IMR-90 (cell line): ENCODE results near the gene ISLR2.

ENCODE experiments used
- CTCF ChIP-seq: conservative IDR thresholded peaks from 2 replicates; pipeline ENCODE4 v1.5.1; 2012; ENCODE audit warnings: mild to moderate bottlenecking, low read depth, low read length, improper control_type of control experiment
- FOS ChIP-seq: fragments of 150-350 bp; IDR thresholded peaks from 2 replicates; pipeline ENCODE4 v1.6.1; 2016; ENCODE audit warnings: low read depth, low read length
- MAFK ChIP-seq: IDR thresholded peaks from 2 replicates; pipeline ENCODE4 v1.6.1; 2012; ENCODE audit warnings: low read depth, low read length, improper control_type of control experiment
- POLR2A ChIP-seq: IDR thresholded peaks from 2 replicates; pipeline ENCODE4 v1.6.1; 2012; ENCODE audit warnings: mild to moderate bottlenecking, low read depth, low read length

- TF ChIP-seq CTCF (no peak), MAFK (no peak), POLR2A (no peak), FOS (no peak)
Measured at GRCh38 chr15:74175271-74176191, 45.1 kb downstream of the ISLR2 start.
